Measurements from ENCODE around the gene FNDC11. TPM values are rescaled to one million over a fixed set of nuclear protein-coding genes. Genes with fewer than 3 reads are reported as not detected.

Gene FNDC11
- total RNA-seq, 1 experiment from 2014 or later, result 2.5 TPM

GRCh38 chr20:63549019-63549418 lies 4.9 kb upstream of the FNDC11 start:
- Histone ChIP-seq H2BK5ac (ENCODE audit: insufficient read length, low read length) (no peak overlapping the region), H2BK15ac (ENCODE audit: low read depth, low read length) (no peak overlapping the region), H3K14ac (ENCODE audit: insufficient read depth, low read length) (no peak overlapping the region), H3K9ac (ENCODE audit: extremely low read depth, insufficient read length, low read length) (no peak overlapping the region), H3K27me3 (ENCODE audit: insufficient read depth, low read length) (no peaks in the 10 kb centered on the region), H3K23ac (ENCODE audit: insufficient read length, low read depth, low read length) (no peak overlapping the region), H2BK120ac (ENCODE audit: low read depth, low read length, poor library complexity, severe bottlenecking) (no peak overlapping the region), H2BK20ac (ENCODE audit: low read depth, low read length, poor library complexity, severe bottlenecking) (no peak overlapping the region), H3K4me1 (ENCODE audit: insufficient read depth, low read length) (no peaks in the 10 kb centered on the region; the same call in 1 of the 2 replicates), H3K18ac (ENCODE audit: insufficient read length, low read depth, low read length) (no peak overlapping the region), H3K9me3 (ENCODE audit: control insufficient read depth, low read depth, low read length) (no peaks in the 10 kb centered on the region), H2BK12ac (ENCODE audit: insufficient read length, low read depth, low read length) (no peak overlapping the region), H2AFZ (ENCODE audit: low read length) (no peak overlapping the region), H3K23me2 (ENCODE audit: insufficient read length, low read depth, low read length, poor library complexity, severe bottlenecking) (peaks cover 4% of the 10 kb centered on the region), H4K5ac (ENCODE audit: insufficient read length, low read depth, low read length) (no peak overlapping the region), H4K20me1 (ENCODE audit: control insufficient read depth, insufficient read depth, insufficient read length) (peaks cover 3% of the 10 kb centered on the region), H3K56ac (ENCODE audit: insufficient read length, low read depth, low read length) (no peak overlapping the region), H3K4me2 (ENCODE audit: insufficient read depth, insufficient read length, low read length) (no peak overlapping the region), H3T11ph (ENCODE audit: low read length) (no peak overlapping the region), H3K79me2 (ENCODE audit: insufficient read depth, low read length) (no peaks in the 10 kb centered on the region), H3K79me1 (ENCODE audit: insufficient read depth, low read depth, low read length, poor library complexity, severe bottlenecking) (no peaks in the 10 kb centered on the region), H3K27ac (ENCODE audit: insufficient read length, low read depth, low read length) (no peak overlapping the region), H4K91ac (ENCODE audit: insufficient read length, low read depth, low read length) (no peak overlapping the region), H4K8ac (replicated peaks; ENCODE audit: insufficient read length, low read depth, low read length) (no peak overlapping the region), H3K4ac (ENCODE audit: low read depth, low read length) (no peak overlapping the region), H2AK5ac (ENCODE audit: insufficient read length, low read length) (no peak overlapping the region)
- Mint-ChIP-seq H3K27ac (no peak overlapping the region), H3K9me3 (no peaks in the 10 kb centered on the region), H3K27me3 (ENCODE audit: low read depth) (no peaks in the 10 kb centered on the region), H3K4me3 (no peak overlapping the region; a peak in 1 of 5 replicates), H3K36me3 (ENCODE audit: insufficient read depth in 1 of 3, low read depth in 3 of 3) (no peaks in the 10 kb centered on the region; a peak in 1 of 7 replicates), H3K4me1 (peaks cover 22 to 40% of the 10 kb centered on the region in 2 experiments)
- WGBS (ENCODE audit: extremely low coverage, insufficient read length, low lambda C conversion rate), result no CpG with 5 or more reads among the region's 25 CpGs
- TF ChIP-seq CTCF (conservative IDR thresholded peaks at IDR 0.05), result no peak
- no peak for DNase-seq
